KOPT-K1 (cell line): ENCODE measurements around the gene ACBD6.

ENCODE experiments used
- H3K27ac ChIP-seq: fragments of 200-600 bp; sonication (generic); 2 replicates; pipeline ENCODE4 v1.5.1; 2016; ENCODE audit warnings: antibody characterized with exemption, mild to moderate bottlenecking, low read depth, low read length; ENCODE audit not compliant: poor library complexity, severe bottlenecking
- H3K36me3 ChIP-seq: fragments of 200-600 bp; sonication (generic); 2 replicates; pipeline ENCODE4 v1.5.1; 2017; ENCODE audit warnings: antibody characterized with exemption, mild to moderate bottlenecking, low read length, moderate library complexity; ENCODE audit not compliant: insufficient read depth
- H3K9me3 ChIP-seq: fragments of 200-600 bp; sonication (generic); 2 replicates; pipeline ENCODE4 v1.5.1; 2017; ENCODE audit warnings: antibody characterized with exemption, low read length, mild to moderate bottlenecking; ENCODE audit not compliant: insufficient read depth, poor library complexity, severe bottlenecking

ACBD6 gene

DNA sequence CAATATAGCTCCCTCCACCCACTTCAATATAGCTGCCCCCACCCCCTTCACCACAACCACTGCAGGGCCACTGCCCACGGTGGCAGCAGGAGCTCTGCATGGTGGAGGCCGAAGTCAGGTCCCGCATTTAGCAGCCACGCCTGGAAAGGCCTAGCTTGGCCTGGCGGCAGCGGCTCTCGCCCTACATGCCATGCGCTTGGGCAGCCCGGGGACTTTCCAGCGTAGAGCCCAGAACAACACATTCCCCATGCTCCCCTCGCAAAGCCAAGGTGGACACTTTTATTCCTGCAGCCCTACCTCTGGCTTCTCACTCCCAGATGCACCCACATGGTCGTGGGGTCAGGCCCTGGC lies 235.2 kb downstream of the ACBD6 start:
- H3K36me3 ChIP-seq, result no peaks in the 10 kb centered on the region
- no peak overlapping the region for H3K27ac ChIP-seq
- H3K9me3 ChIP-seq, result no peaks in the 10 kb centered on the region

DNA sequence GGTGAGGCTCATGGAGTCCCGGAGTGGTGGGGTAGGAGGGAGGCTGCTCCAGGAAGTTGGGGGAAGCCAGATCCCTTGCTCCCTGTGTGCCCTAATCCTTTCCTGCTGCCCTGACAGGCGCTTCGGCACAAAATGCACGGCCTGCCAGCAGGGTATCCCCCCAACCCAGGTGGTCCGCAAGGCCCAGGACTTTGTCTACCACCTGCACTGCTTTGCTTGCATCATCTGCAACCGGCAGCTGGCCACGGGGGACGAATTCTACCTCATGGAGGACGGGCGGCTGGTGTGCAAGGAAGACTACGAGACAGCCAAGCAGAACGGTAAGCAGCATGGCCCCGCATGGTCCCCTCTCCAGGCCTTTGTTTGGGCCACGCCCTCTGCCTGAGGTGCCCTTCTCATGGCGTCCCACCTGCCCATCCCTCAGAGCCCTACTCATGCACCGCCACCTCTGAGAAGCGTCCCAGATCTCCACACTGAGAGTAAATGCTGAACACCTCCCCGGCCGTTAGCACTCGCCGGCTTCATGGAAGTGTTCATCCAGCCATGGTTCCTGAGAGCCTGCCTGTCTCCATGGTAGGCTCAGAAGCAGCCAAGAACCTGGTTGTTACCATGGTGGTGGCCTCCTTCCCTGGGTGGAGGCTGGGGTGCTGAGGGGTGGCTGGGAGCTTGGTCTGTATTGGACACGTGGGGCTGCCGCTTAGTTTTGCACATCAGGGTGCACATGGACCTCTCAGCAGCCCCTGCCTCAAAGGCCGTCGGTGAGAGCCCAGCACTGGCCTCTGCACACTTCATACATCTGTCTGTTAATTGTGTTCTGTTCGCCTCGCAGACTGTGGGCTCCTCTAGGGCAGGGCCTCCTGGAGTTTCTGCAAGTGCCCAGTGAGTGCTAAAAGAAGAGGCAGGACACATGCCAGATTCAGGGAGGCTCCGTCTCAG lies 235.8 kb downstream of the ACBD6 start:
- Histone ChIP-seq H3K36me3 (no peaks in the 10 kb centered on the region), H3K27ac (no peak overlapping the region), H3K9me3 (no peaks in the 10 kb centered on the region)

DNA sequence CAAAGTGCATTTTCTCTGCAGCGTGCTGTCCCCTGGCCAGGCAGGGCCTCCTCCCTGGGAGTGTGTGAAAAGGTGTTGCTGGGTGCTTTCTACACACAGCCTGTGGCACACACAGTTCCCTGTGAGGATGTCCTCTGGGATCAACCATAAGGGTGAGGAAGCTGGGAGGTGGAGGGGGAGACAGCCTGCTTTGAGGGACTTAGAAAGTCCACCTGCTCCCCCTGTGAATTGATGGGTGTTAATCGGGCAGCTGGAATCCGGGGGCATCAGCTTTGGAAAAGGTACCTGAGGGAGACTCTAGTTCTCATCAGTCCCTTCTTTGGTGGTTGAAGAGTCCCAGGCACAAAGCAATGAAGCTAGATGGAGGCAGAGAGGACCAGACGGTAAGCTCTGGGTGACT lies 236.5 kb downstream of the ACBD6 start:
- no peak overlapping the region for H3K27ac ChIP-seq

DNA sequence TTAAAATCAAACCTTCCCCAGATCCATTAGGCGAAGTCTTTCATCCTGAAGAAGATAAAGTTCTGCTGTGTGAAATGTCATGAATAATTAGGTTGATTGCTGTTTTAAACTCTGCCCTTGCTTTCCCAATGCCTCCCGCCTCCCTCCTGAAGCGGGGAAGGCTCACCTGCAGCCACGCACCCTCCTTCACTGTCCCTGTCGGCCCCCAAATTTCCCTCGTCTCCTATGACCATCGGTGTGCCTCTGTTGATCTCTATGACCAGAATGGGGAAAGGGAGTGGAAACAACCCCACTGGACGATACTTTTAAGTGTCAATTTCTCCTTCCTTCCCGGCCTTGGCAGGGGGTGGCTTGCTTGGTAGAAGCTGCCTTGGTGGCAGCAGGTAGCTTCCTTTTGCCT lies 237.2 kb downstream of the ACBD6 start:
- Histone ChIP-seq H3K9me3 (no peaks in the 10 kb centered on the region), H3K36me3 (no peaks in the 10 kb centered on the region), H3K27ac (no peak overlapping the region)

More for the DNA sequence above, 236.5 kb downstream of the ACBD6 start:
- H3K36me3 ChIP-seq, result no peaks in the 10 kb centered on the region
- H3K9me3 ChIP-seq, result no peaks in the 10 kb centered on the region

DNA sequence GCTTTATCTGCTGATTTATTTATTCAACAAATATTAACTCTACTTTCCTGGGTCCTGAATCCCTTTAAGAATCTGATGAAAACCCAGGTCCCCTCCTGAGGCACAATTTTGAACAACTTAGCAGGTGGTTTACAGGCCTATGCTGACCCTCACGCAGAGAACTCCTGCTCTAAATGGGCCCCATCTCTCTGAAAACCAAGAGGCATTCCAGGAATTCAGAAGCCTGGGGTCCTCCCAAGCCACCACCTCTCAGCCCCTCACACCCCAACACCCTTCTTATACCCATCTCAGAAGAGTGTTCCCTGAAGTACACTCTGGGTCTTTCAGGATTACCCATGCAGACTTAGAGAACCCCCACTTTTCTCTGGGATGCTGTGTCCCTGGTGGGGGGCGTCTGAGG lies 237.8 kb downstream of the ACBD6 start:
- Histone ChIP-seq H3K27ac (no peak overlapping the region), H3K36me3 (no peaks in the 10 kb centered on the region), H3K9me3 (no peaks in the 10 kb centered on the region)

DNA sequence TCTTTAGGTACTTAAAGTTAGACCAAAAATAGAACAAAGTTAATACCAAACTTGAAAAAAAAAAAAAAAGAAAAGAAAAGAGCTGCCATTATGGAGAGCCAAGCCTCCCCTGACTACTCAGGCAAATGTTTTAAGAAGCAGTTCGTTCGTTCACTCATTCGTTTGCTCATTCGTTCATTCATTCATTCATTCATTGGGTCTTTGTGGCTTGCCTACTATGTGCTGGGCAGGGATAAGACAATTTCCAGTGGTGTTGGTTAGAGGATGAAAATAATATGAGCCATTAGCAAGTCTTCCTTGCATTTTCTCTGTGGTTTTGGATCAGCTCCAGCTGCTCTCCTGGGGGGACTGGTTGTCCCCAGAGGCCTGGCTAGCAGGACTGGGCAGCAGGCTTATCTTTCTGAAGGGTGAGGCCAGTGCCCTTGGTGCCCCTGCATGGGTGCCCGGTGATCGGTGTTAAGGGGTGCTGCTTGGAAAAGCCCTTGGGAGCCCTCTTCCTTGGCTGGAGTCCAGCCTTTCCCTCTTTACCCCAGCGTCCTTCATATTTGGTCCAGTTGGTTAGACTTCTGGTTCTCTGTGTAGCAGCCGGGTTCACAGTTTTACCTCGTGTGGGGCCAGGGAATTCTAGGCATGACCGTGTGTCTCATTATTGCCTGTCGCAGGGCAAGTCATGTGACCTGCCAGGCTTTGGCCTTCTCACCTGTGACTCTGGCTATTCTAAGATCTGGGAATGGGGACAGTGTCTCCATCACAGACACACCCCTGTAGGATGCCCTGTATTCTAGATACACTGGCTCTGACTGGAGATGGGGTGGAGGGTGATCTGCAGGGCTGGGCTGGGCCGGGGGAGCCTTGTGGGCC lies 239.5 kb downstream of the ACBD6 start:
- H3K36me3 ChIP-seq, result no peaks in the 10 kb centered on the region
- no peak overlapping the region for H3K27ac ChIP-seq
- H3K9me3 ChIP-seq, result no peaks in the 10 kb centered on the region

DNA sequence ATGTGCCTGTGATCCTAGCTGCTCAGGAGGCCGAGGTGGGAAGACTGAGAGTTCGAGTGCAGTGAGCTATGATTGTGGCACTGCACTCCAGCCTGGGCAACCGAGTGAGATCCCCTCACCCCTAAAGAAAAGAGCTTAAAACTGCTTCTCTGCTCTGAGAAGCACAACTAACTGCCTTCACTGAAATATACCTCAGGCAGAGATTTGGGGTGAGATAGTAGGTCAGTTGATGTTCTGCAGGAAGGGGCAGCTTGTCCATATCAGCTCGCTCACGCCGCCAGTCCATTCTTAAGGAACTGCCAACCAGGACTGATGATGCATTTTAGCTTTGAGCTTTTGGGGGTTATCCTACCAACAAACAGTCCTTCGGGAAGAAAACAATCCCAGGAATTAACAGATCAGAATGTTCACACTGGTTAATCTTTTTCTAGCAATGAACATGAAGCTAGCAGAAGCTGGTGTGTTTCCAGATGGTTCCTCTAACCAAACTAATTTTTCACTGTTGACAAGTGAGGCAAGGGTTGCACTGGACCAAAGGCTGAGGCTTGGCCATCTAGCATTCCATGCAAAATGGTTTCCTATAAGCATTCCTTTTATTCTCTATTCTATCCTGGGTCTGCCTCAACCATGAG lies 240.7 kb downstream of the ACBD6 start:
- Histone ChIP-seq H3K36me3 (no peaks in the 10 kb centered on the region), H3K27ac (no peak overlapping the region), H3K9me3 (no peaks in the 10 kb centered on the region)

DNA sequence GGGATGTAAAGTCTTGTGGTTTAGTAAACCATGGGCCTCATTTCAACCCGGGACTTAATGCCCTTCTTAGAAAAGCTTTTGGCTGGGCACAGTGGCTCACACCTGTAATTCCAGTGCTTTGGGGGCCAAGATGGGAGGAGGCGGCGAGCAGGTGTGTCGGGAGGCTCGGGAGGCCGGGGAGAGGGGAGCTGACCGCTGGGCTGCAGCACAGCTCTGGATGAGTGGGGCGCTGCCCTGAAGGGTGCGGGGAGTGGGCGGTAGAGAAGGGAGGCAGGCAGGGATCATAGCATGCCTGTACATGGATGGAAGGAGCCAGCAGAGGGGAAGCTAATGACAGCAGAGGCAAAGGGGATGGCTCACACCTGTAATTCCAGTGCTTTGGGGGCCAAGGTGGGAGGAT lies 241.3 kb downstream of the ACBD6 start:
- H3K36me3 ChIP-seq, result no peaks in the 10 kb centered on the region
- no peak overlapping the region for H3K27ac ChIP-seq
- H3K9me3 ChIP-seq, result no peaks in the 10 kb centered on the region

DNA sequence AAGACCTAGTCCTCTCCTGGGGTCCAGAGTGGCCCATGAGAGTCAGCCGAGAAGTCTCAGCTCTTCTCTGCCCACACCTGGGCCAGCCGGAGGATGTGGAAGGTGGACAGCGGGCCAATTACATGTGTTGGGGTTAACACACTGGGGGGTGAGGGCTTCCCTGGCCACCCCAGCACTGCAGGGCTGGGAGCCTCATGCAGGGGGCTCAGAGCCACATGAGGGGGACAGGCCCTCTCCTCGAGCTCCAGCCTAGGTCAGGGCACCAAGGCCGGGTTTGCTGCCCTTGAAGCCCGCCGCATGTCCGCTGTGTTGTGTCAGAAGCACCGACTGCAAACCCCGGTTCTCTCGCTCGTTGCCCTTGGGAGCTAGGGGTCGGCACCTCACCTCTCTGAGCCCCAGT lies 241.8 kb downstream of the ACBD6 start:
- no peaks in the 10 kb centered on the region for H3K36me3 ChIP-seq
- H3K27ac ChIP-seq, result no peak overlapping the region
- no peaks in the 10 kb centered on the region for H3K9me3 ChIP-seq

DNA sequence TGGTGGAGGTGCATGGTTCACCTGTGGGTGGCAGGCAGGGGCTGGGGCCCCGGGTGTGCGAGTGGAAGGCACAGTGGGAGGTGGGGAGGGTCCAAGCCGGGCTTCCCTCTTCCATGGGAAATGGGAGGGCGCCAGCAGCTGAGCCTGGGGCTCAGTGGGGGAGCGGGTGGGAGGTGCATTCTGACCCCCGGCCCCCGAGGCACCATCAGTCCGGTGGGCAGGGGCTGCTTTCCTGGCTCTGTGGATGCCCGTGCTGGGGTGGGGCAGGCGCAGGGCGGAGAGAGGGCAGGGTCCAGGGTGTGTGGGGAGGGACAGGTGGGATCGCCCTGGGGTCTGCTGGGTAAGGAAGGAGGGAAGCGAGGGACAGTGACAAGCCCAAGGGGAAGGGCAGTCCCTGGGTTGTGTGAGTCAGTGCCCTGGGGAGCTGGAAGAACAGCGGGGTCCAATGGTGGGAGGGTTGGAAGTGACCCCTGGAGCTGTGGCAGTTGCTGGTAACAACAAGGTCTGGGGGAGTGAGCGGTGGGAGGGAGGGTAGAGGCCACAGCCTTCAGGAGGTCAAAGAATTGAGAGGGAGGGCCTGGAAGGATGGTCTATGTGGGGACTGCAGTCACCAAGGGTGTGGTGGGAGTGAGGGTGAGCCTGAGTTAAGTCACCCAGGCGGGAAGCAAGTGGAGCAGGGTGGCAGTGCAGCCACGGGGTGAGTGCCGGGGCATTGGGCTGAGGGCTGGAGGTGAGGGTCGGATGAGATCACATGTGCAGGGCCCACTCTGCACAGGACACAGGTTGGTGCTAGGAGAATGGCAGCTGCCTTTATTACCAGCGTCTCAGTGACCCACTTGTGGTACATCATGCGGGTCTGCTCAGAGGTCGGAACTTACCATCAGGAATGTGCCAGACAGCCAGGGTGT lies 242.7 kb downstream of the ACBD6 start:
- Histone ChIP-seq H3K27ac (no peak overlapping the region), H3K36me3 (no peaks in the 10 kb centered on the region), H3K9me3 (no peaks in the 10 kb centered on the region)

DNA sequence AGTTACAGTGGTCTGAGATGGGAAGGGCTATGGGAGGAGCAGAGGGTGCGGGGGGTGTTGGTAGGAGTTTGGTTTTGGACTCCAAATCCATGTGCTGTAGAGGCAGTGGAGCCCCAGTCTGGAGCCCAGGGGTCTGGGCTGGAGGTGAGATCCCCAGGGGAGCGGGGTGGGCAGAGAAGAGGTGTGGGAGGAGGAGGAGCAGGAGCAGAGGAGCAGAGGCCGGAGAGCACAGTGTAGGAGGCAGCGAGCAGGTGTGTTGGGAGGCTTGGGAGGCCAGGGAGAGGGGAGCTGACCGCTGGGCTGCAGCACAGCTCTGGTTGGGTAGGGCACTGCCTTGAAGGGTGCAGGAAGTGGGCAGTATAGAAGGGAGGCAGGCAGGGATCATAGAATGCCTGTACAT lies 243.4 kb downstream of the ACBD6 start:
- no peaks in the 10 kb centered on the region for H3K36me3 ChIP-seq
- no peak overlapping the region for H3K27ac ChIP-seq

DNA sequence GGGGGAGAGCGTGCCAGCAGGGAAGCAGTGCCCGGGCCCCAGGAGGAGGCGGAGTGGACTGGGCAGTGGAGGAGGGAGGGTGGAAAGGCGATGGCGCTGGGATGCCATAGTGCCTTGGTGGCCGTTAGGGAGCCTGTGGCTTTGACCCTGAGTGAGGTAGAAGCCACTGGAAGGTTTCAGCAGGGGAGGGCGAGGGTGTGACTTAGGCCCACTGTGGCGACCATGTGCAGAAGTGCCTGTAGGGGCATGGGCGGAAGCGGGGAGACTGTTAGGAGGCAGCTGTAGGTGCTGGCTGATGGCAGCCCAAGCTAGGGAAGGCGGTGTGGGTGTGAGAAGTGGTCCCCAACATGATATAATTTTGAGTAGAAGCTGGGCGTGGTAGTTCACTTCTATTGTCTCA lies 244.1 kb downstream of the ACBD6 start:
- Histone ChIP-seq H3K27ac (no peak overlapping the region), H3K36me3 (no peaks in the 10 kb centered on the region), H3K9me3 (no peaks in the 10 kb centered on the region)

More for the DNA sequence above, 243.4 kb downstream of the ACBD6 start:
- H3K9me3 ChIP-seq, result no peaks in the 10 kb centered on the region

DNA sequence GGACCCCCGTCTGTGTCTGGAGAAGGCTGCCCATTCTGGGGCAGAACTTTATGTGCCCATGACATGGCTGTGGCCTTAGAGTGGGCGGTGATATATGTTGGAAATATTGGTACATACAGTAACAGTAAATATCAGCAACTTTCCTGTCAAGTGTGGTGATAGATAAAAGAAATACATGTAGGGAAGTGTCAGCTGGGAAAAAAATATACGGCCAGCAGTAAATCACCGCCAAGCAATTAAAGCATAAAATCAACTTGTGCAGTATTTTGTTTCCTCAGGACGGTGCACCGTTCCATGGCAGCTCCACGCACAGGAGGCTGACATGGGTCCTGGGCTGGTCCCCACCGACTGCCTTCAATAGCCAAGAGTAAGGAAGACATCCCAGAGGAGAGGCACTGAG lies 244.9 kb downstream of the ACBD6 start:
- Histone ChIP-seq H3K36me3 (no peaks in the 10 kb centered on the region), H3K9me3 (no peaks in the 10 kb centered on the region), H3K27ac (no peak overlapping the region)

DNA sequence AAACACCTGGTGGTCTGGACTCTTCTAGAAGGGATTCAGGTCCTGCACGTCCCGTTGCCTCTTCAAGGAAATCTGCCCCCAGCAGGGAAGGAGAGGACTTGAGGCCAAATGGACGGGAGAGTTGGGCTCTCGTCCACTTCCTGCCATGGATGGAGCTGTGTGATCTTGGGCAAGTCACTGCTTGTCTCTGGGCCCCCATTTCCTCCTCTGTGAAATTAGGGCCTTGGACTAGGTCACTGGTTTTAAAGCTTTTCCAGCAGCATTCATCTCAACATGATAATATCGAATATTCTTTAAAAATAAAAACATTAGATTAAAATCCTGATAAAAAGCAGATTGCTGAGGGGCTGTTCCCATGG lies 245.4 kb downstream of the ACBD6 start:
- H3K9me3 ChIP-seq, result no peaks in the 10 kb centered on the region
- no peaks in the 10 kb centered on the region for H3K36me3 ChIP-seq
- H3K27ac ChIP-seq, result no peak overlapping the region
